Neuronal stem cell (in vitro differentiated cells): Measurements from ENCODE around the gene AOX1.

Source experiments
- DNase-seq: peaks from one replicate; pipeline ENCODE4 v3.0.0-alpha.2; 2013; ENCODE audit warnings: low spot score
- H2AFZ ChIP-seq: one replicate; pipeline ENCODE4 v1.6.1; 2013; ENCODE audit warnings: mild to moderate bottlenecking, low read length, inconsistent platforms
- H2AK5ac ChIP-seq: 2 replicates; pipeline ENCODE4 v1.6.1; 2013; ENCODE audit warnings: low read depth, mild to moderate bottlenecking, inconsistent platforms, low read length, moderate library complexity, mixed read lengths
- H2BK120ac ChIP-seq: 2 replicates; pipeline ENCODE4 v1.6.1; 2013; ENCODE audit warnings: low read depth, mild to moderate bottlenecking, inconsistent platforms, low read length, moderate library complexity, mixed read lengths
- H2BK12ac ChIP-seq: one replicate; pipeline ENCODE4 v1.6.1; 2013; ENCODE audit warnings: low read length, inconsistent platforms
- H2BK15ac ChIP-seq: 2 replicates; pipeline ENCODE4 v1.6.1; 2013; ENCODE audit warnings: mild to moderate bottlenecking, low read length, inconsistent platforms, mixed read lengths
- H2BK5ac ChIP-seq: one replicate; pipeline ENCODE4 v1.6.1; 2013; ENCODE audit warnings: inconsistent platforms, mild to moderate bottlenecking, low read length, moderate library complexity
- H3K14ac ChIP-seq: one replicate; pipeline ENCODE4 v1.6.1; 2013; ENCODE audit warnings: low read length, inconsistent platforms
- H3K18ac ChIP-seq: 2 replicates; pipeline ENCODE4 v1.6.1; 2013; ENCODE audit warnings: low read length, inconsistent platforms
- H3K23ac ChIP-seq: 2 replicates; pipeline ENCODE4 v1.6.1; 2013; ENCODE audit warnings: low read depth, mild to moderate bottlenecking, mixed read lengths, low read length, inconsistent platforms; ENCODE audit not compliant: poor library complexity
- H3K27ac ChIP-seq: replicated peaks from 3 replicates; pipeline ENCODE4 v1.5.1; 2013; ENCODE audit warnings: low read length, inconsistent platforms
- H3K27me3 ChIP-seq, 3 experiments: 2 replicates each; pipeline ENCODE4 v1.6.1; 2013; ENCODE audit warnings: low read length in 3 of 3, mild to moderate bottlenecking in 2 of 3, inconsistent platforms in 1 of 3, low read depth in 1 of 3, mixed read lengths in 1 of 3, moderate library complexity in 1 of 3; ENCODE audit not compliant: control insufficient read depth in 3 of 3, insufficient read depth in 3 of 3
- H3K36me3 ChIP-seq, 2 donors: replicated peaks in 1 of 2; 2 replicates each; pipeline ENCODE4 v1.6.1; 2013; ENCODE audit warnings: low read length in 2 of 2; ENCODE audit not compliant: control insufficient read depth in 2 of 2, insufficient read depth in 2 of 2
- H3K4ac ChIP-seq: 2 replicates; pipeline ENCODE4 v1.6.1; 2013; ENCODE audit warnings: inconsistent platforms, mild to moderate bottlenecking, low read length, moderate library complexity
- H3K4me1 ChIP-seq, 2 donors: 1 replicate in 1 of 2; 2 replicates in 1 of 2; pipeline ENCODE4 v1.6.1; 2013; ENCODE audit warnings: low read length in 2 of 2, low read depth in 1 of 2; ENCODE audit not compliant: control insufficient read depth in 2 of 2, insufficient read depth in 1 of 2
- H3K4me2 ChIP-seq: one replicate; pipeline ENCODE4 v1.6.1; 2013; ENCODE audit warnings: mild to moderate bottlenecking, low read length, inconsistent platforms; ENCODE audit not compliant: insufficient read depth, poor library complexity, severe bottlenecking
- H3K4me3 ChIP-seq, 2 donors: 2 replicates each; pipeline ENCODE4 v1.5.1; 2013; ENCODE audit warnings: low read length in 2 of 2, mild to moderate bottlenecking in 2 of 2, inconsistent platforms in 1 of 2, moderate library complexity in 1 of 2
- H3K79me1 ChIP-seq: one replicate; pipeline ENCODE4 v1.6.1; 2013; ENCODE audit warnings: low read depth, mild to moderate bottlenecking, inconsistent platforms, low read length, moderate library complexity
- H3K9ac ChIP-seq: one replicate; pipeline ENCODE4 v1.6.1; 2013; ENCODE audit warnings: mild to moderate bottlenecking, low read depth, low read length, inconsistent platforms; ENCODE audit not compliant: poor library complexity
- H3K9me3 ChIP-seq, 2 donors: replicated peaks in 1 of 2; 2 replicates each; pipeline versions ENCODE3 to v1.6.1; 2013; ENCODE audit warnings: low read length in 2 of 2, mild to moderate bottlenecking in 2 of 2, inconsistent platforms in 1 of 2, low read depth in 1 of 2, mixed read lengths in 1 of 2, moderate library complexity in 1 of 2; ENCODE audit not compliant: control insufficient read depth in 2 of 2, insufficient read depth in 1 of 2
- H4K8ac ChIP-seq: one replicate; pipeline ENCODE4 v1.6.1; 2013; ENCODE audit warnings: low read depth, mild to moderate bottlenecking, inconsistent platforms, low read length, moderate library complexity
- H4K91ac ChIP-seq: one replicate; pipeline ENCODE4 v1.6.1; 2013; ENCODE audit warnings: low read length, low read depth, mild to moderate bottlenecking, inconsistent platforms; ENCODE audit not compliant: poor library complexity
- WGBS, 2 donors: extraction: QIAGEN DNeasy Blood & Tissue Kit; methylation state at CpG; one replicate each; pipeline ENCODE4 v1.1.7; 2013; ENCODE audit warnings: missing lambda C conversion rate in 2 of 2, mixed read lengths in 1 of 2; ENCODE audit not compliant: insufficient read length in 2 of 2, insufficient replicate concordance in 1 of 2; ENCODE audit errors: extremely low coverage in 2 of 2; 5-methylcytosine and 5-hydroxymethylcytosine counted together

Gene AOX1

DNA sequence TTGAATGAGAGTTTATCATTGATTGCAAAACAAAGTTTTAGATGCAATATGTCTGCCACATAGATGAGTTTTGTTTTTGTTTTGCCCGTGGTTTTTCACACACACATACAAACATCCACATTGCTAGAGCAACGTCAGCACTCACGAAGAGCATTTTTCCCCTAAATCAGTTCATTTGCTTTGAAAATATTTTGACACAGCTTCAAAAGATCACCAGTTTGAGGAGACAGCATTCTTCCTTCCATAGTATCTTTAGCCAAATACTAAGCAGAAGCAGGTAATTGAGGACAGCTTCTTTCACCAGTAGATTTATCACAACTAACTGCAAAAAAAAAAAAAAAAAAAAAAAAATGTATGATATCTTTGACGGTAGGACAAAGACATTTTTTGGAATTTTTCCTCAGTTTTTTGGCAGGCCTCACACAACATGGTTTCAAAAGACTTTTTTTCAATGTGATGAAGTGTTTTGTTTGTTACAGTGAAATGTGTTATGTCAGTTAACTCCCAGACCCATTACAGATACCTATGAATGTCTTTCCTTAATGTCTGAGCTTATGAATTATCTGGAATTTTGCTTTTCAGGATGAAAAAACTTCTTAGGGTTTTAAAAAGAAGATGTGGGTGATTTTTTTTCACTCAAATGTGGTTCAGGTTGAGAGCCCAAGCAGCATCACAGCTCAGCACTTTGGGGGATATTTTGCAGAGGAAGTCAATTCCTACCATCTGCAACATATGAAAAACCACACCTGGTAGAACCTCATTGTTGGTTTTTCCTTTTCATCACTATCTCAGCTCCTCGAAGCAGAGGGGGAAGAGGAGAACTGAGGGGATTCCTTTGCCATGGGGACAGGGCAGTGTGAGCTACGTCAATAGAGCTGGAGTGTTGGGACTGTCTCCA lies 31.6 kb downstream of the AOX1 start:
- H3K9ac ChIP-seq = no peak overlapping the region
- H3K36me3 ChIP-seq = no peaks in the 10 kb centered on the region
- H2BK12ac ChIP-seq = no peak overlapping the region
- H3K79me1 ChIP-seq = no peaks in the 10 kb centered on the region
- no peaks in the 10 kb centered on the region for H3K9me3 ChIP-seq
- H3K4ac ChIP-seq = no peak overlapping the region
- H3K4me2 ChIP-seq = no peak overlapping the region
- H3K18ac ChIP-seq = no peak overlapping the region
- no peak overlapping the region for H2BK120ac ChIP-seq
- H2BK5ac ChIP-seq = no peak overlapping the region
- no peak overlapping the region for H3K23ac ChIP-seq
- no peaks in the 10 kb centered on the region for H3K4me1 ChIP-seq
- DNase-seq = no peak
- H2BK15ac ChIP-seq = no peak overlapping the region
- no peak overlapping the region for H4K91ac ChIP-seq
- no peak overlapping the region for H2AFZ ChIP-seq
- no peak overlapping the region for H3K14ac ChIP-seq
- no peak overlapping the region for H3K4me3 ChIP-seq
- no peak overlapping the region for H3K27ac ChIP-seq
- no peak overlapping the region for H4K8ac ChIP-seq
- no peak overlapping the region for H2AK5ac ChIP-seq
- no peaks in the 10 kb centered on the region for H3K27me3 ChIP-seq
- no CpG with 5 or more reads among the region's 6 CpGs for WGBS, 2 donors

- Histone ChIP-seq H3K9me3 (no peaks in the 10 kb centered on the region), H3K4me2 (no peak overlapping the region), H2AK5ac (no peak overlapping the region), H2BK120ac (no peak overlapping the region), H3K4ac (no peak overlapping the region), H2BK12ac (no peak overlapping the region), H3K79me1 (no peaks in the 10 kb centered on the region), H2BK15ac (no peak overlapping the region), H2AFZ (no peak overlapping the region), H3K4me3 (no peak overlapping the region), H4K91ac (no peak overlapping the region), H3K18ac (no peak overlapping the region), H2BK5ac (no peak overlapping the region), H3K4me1 (no peaks in the 10 kb centered on the region), H3K27ac (no peak overlapping the region), H3K36me3 (no peaks in the 10 kb centered on the region), H4K8ac (no peak overlapping the region), H3K23ac (no peak overlapping the region), H3K27me3 (no peaks in the 10 kb centered on the region), H3K14ac (no peak overlapping the region), H3K9ac (no peak overlapping the region)
- no peak for DNase-seq
- WGBS, 2 donors = no CpG with 5 or more reads among the region's 3 CpGs
Measured at GRCh38 chr2:200618054-200618419, 32.2 kb downstream of the AOX1 start.

- Histone ChIP-seq H3K23ac (no peak overlapping the region), H3K4me2 (no peak overlapping the region), H3K9ac (no peak overlapping the region), H3K18ac (no peak overlapping the region), H3K79me1 (no peaks in the 10 kb centered on the region), H3K4me3 (no peak overlapping the region), H2BK12ac (no peak overlapping the region), H3K36me3 (no peaks in the 10 kb centered on the region), H2AK5ac (no peak overlapping the region), H3K9me3 (no peaks in the 10 kb centered on the region), H2BK15ac (no peak overlapping the region), H3K27me3 (no peaks in the 10 kb centered on the region), H3K14ac (no peak overlapping the region), H2BK120ac (no peak overlapping the region), H2AFZ (no peak overlapping the region), H3K4me1 (no peaks in the 10 kb centered on the region), H2BK5ac (no peak overlapping the region), H3K27ac (no peak overlapping the region), H3K4ac (no peak overlapping the region), H4K8ac (no peak overlapping the region), H4K91ac (no peak overlapping the region)
- WGBS, 2 donors = no CpG with 5 or more reads among the region's 3 CpGs
- no peak for DNase-seq
Measured at GRCh38 chr2:200618590-200619021, 32.8 kb downstream of the AOX1 start.

GRCh38 chr2:200619279-200619678 lies 33.5 kb downstream of the AOX1 start:
- H2AK5ac ChIP-seq = no peak overlapping the region
- no peak overlapping the region for H3K14ac ChIP-seq
- no peak overlapping the region for H4K8ac ChIP-seq
- no peak overlapping the region for H3K23ac ChIP-seq
- H3K4me1 ChIP-seq = no peaks in the 10 kb centered on the region
- no peaks in the 10 kb centered on the region for H3K36me3 ChIP-seq
- H2BK120ac ChIP-seq = no peak overlapping the region
- H3K9ac ChIP-seq = no peak overlapping the region
- no peak overlapping the region for H2BK12ac ChIP-seq
- H2BK5ac ChIP-seq = no peak overlapping the region
- H3K4ac ChIP-seq = no peak overlapping the region
- no peaks in the 10 kb centered on the region for H3K79me1 ChIP-seq
- H2BK15ac ChIP-seq = no peak overlapping the region
- H2AFZ ChIP-seq = no peak overlapping the region
- no peak overlapping the region for H3K18ac ChIP-seq
- no peaks in the 10 kb centered on the region for H3K27me3 ChIP-seq
- H3K4me3 ChIP-seq = no peak overlapping the region
- no peak for DNase-seq
- no peak overlapping the region for H4K91ac ChIP-seq
- H3K27ac ChIP-seq = no peak overlapping the region
- no CpG with 5 or more reads among the region's 2 CpGs for WGBS, 2 donors
- no peak overlapping the region for H3K4me2 ChIP-seq
- H3K9me3 ChIP-seq = no peaks in the 10 kb centered on the region
